ENCODE results near the gene SLC35G1.
A peak's percentile ranks its signal among the peaks of the same experiment; 100 is the strongest.

The SLC35G1 gene, protein sequence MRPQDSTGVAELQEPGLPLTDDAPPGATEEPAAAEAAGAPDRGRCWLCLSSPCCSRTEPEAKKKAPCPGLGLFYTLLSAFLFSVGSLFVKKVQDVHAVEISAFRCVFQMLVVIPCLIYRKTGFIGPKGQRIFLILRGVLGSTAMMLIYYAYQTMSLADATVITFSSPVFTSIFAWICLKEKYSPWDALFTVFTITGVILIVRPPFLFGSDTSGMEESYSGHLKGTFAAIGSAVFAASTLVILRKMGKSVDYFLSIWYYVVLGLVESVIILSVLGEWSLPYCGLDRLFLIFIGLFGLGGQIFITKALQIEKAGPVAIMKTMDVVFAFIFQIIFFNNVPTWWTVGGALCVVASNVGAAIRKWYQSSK

DNA sequence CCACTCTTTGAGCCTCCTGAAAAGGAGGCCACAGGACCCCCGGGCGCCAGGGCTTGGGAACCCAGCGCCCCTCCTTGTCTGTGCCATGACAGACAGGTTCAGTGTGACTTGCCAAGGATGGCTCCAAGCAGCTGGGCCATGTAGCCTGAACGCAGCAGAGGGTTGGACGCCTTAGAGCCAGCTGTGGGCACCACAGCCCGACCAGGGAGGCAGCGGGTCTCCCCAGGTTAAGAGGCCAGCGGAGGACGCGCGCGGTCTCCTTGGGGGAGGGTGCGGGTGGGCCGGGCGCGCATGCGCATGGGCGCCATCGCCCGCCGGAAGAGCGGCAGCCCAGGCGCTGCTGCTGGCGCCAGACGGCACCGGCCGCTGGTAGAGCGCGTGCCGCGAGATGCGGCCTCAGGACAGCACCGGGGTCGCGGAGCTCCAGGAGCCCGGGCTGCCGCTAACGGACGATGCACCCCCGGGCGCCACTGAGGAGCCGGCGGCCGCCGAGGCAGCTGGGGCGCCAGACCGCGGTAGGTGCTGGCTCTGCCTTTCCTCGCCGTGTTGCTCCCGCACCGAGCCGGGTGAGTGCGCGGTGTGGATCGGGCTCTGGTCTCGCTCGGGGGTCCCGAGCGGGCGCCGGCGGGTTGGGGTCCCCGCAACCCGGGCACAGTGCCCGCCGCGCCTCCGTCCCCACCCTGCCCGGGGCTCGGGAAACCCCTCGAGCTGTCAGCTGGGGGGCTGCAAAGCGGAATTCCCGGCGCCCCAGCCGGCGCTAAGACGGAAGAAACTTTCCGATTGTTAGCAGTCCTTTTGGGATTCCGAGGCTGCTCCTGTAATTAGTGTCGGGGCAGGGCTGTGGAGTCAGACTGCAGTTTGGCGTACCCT, at the start of gene SLC35G1:
Gene SLC35G1 (plus strand): TSS at position 333 of the 870 bp plus-strand sequence. CDS start 56 bp downstream, at position 389.
- H3K4me3 ChIP-seq (ENCODE audit: low read depth, low read length) = peak within 1 kb of the TSS; percentile 84
- POLR2A ChIA-PET = no interaction called here
- TF ChIP-seq, protein P1, sequence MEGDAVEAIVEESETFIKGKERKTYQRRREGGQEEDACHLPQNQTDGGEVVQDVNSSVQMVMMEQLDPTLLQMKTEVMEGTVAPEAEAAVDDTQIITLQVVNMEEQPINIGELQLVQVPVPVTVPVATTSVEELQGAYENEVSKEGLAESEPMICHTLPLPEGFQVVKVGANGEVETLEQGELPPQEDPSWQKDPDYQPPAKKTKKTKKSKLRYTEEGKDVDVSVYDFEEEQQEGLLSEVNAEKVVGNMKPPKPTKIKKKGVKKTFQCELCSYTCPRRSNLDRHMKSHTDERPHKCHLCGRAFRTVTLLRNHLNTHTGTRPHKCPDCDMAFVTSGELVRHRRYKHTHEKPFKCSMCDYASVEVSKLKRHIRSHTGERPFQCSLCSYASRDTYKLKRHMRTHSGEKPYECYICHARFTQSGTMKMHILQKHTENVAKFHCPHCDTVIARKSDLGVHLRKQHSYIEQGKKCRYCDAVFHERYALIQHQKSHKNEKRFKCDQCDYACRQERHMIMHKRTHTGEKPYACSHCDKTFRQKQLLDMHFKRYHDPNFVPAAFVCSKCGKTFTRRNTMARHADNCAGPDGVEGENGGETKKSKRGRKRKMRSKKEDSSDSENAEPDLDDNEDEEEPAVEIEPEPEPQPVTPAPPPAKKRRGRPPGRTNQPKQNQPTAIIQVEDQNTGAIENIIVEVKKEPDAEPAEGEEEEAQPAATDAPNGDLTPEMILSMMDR (IDR thresholded peaks at IDR 0.05; ENCODE audit: insufficient read depth, low read length, missing control alignments) = no peak
- CTCF ChIA-PET = interaction anchor here (1.1 to 3.7 kb wide), 5 partner anchors 10 to 427 kb away, joined by 3 to 16 read pairs (median 4); no protein-coding TSS in a partner anchor
- DNase-seq (ENCODE audit: low read depth, low spot score) = no peak

DNA sequence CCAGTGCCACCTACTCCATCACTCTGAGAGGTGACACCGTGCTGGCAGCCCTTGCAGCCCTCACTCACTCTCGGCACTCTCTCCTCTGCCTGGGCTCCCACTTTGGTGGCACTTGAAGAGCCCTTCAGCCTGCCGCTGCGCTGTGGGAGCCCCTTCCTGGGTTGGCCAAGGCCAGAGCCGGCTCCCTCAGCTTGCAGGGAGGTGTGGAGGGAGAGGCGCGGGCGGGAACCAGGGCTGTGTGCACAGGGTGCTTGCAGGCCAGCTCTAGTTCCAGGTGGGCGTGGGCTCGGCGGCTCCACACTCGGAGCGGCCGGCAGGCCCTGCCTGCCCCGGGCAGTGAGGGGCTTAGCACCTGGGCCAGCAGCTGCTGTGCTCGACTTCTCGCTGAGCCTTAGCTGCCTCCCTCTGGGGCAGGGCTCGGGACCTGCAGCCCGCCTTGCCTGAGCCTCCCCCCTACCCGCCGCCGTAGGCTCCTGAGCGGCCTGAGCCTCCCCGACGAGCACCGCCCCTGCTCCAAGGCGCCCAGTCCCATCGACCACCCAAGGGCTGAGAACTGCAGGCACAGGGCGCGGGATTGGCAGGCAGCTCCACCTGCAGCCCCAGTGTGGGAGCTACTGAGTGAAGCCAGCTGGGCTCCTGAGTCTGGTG, 48.7 kb upstream of the SLC35G1 start:
- ChIA-PET CTCF (interaction anchor here (1.2 kb wide), 1 partner anchor 14 kb away, joined by 4 read pairs; no protein-coding TSS in a partner anchor), POLR2A (no interaction called here)
- no peak overlapping the region for H3K4me3 ChIP-seq (ENCODE audit: low read depth, low read length)
- no peak for DNase-seq (ENCODE audit: low read depth, low spot score)
- TF ChIP-seq, protein P1 (IDR thresholded peaks at IDR 0.05; ENCODE audit: insufficient read depth, low read length, missing control alignments) = no peak

DNA sequence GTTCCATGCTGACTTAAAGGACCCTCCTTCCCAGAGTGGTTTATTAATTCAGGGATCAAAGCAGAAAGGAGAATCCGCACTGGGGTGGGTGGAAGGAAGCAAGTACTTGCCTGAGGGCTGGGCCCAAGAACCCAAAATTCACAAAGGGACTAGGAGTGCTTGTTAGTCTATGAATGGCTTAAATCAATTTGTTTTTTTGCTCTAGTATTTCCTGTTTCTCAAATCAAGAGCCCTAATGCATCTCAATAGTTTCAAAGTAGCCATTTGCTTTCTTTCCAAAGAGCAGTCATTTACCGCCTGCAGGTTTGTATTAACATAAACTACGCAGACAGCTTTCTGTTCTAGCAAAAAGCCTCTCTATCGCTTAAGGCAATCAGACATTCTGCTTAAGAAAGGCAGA, 44.2 kb upstream of the SLC35G1 start:
- no peak for DNase-seq (ENCODE audit: low read depth, low spot score)
- CTCF ChIA-PET = interaction anchor here (1.4 kb wide), 1 partner anchor 9 kb away, joined by 9 read pairs; no protein-coding TSS in a partner anchor
- POLR2A ChIA-PET = no interaction called here
- no peak overlapping the region for H3K4me3 ChIP-seq (ENCODE audit: low read depth, low read length)
- TF ChIP-seq, protein P1 (IDR thresholded peaks at IDR 0.05; ENCODE audit: insufficient read depth, low read length, missing control alignments) = no peak

DNA sequence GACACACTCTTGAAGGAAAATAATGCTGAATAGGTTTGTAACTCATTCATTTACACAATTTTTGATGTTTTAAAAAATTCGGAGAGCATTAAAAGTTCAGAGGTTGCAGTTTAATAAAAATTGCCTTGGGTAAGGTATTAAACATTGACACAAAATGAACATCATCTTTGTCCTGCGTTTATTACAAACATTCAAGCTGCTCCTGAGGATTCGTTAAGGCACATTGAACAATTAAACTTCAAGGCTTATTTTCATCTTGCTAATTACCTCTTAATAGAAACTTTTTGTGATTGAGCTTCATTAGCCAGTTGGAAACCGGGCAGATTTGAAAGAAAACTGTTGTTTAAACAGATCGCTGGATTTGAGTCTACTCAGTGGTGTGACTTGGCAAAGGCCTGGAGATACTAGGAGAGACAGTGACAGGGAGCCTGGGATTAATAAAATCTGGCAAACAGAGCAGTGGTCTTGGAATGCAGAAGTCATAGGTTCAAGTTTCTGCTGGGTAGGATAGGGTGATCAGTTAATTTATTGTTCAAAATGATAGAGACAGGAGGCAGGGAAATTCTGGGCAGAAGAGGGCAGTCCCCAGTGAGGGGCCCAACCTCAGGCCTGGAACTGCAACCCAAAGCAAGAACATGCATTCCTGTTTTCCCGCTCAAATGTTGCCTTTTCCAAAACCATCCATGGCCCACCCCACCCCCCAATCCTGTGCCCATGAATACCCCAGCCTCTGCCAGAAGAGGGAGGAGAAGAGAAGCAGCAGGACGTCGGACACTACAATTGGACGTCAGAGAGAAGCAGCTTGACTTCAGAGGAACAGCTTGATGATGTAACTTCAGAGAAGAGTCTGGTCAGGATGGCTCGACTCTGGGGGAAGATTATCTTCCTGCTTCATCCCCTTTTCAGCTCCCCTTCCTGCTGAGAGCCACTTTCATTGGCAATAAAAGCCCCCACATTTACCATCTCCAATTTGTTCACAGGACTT, 43.5 kb upstream of the SLC35G1 start:
- CTCF ChIA-PET = interaction anchor here (1.4 kb wide), 1 partner anchor 9 kb away, joined by 9 read pairs; no protein-coding TSS in a partner anchor
- no peak overlapping the region for H3K4me3 ChIP-seq (ENCODE audit: low read depth, low read length)
- DNase-seq (ENCODE audit: low read depth, low spot score) = no peak
- TF ChIP-seq, protein P1 (IDR thresholded peaks at IDR 0.05; ENCODE audit: insufficient read depth, low read length, missing control alignments) = no peak
- POLR2A ChIA-PET = no interaction called here

DNA sequence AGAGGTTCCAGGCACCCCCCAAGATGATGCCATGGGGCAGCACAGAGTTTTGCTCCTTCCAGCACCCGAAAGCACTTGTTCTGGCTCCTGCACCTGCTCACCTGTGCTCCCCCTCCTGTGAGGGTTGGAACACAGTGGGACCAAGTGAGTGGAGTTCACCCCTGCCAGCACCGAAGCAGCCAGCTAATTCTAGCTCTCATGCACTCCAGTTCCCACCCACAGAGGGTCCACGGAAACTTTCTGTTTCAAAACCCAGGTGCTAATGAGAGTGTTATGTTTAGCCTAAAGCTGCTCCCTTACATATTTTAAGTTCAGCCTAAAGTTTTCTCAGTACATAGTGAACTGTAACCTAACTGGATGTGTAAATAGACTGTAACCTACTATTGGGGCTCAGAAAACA, 42.6 kb upstream of the SLC35G1 start:
- ChIA-PET CTCF (no interaction called here), POLR2A (no interaction called here)
- H3K4me3 ChIP-seq (ENCODE audit: low read depth, low read length) = no peak overlapping the region
- TF ChIP-seq, protein P1 (IDR thresholded peaks at IDR 0.05; ENCODE audit: insufficient read depth, low read length, missing control alignments) = no peak
- no peak for DNase-seq (ENCODE audit: low read depth, low spot score)

Measured in AG04449 (cell line).